GM23338 (cell line): ENCODE results near the gene OXER1. TPM values are rescaled to one million over a fixed set of nuclear protein-coding genes. Genes with fewer than 3 reads are reported as not detected.

Experiments used
- ATAC-seq: fragments of 200-7000 bp; cut with Tn5 transposase; 3 replicates; pipeline ENCODE4 v1.9.1; 2020
- DNase-seq: peaks from one replicate; pipeline ENCODE4 v3.0.0-alpha.2; 2015; ENCODE audit warnings: low spot score
- H2AFZ ChIP-seq: fragments of 200-600 bp; sonication (generic); 2 replicates; pipeline ENCODE4 v1.8.0; 2016; ENCODE audit warnings: antibody characterized with exemption, mild to moderate bottlenecking, moderate library complexity
- H3F3A ChIP-seq: fragments of 200-600 bp; sonication (generic); replicated peaks from 2 replicates; pipeline ENCODE4 v1.8.0; 2017; ENCODE audit warnings: antibody characterized with exemption, mixed run types, low read depth
- H3K27ac ChIP-seq: fragments of 200-600 bp; sonication (generic); 2 replicates; pipeline ENCODE4 v1.6.1; 2016; ENCODE audit warnings: low read depth
- H3K27me3 ChIP-seq: fragments of 200-600 bp; sonication (generic); 2 replicates; pipeline ENCODE4 v1.8.0; 2016; ENCODE audit warnings: mild to moderate bottlenecking, mixed run types, moderate library complexity; ENCODE audit not compliant: insufficient read depth
- H3K36me3 ChIP-seq: fragments of 200-600 bp; sonication (generic); 2 replicates; pipeline ENCODE4 v1.8.0; 2016; ENCODE audit warnings: mild to moderate bottlenecking; ENCODE audit not compliant: insufficient read depth
- H3K4me1 ChIP-seq: fragments of 200-600 bp; sonication (generic); 2 replicates; pipeline ENCODE4 v1.8.0; 2016; ENCODE audit warnings: mild to moderate bottlenecking, moderate library complexity; ENCODE audit not compliant: insufficient read depth
- H3K4me2 ChIP-seq: fragments of 200-600 bp; sonication (generic); 2 replicates; pipeline ENCODE4 v1.7.1; 2017; ENCODE audit warnings: mixed run types
- H3K4me3 ChIP-seq: fragments of 200-600 bp; sonication (generic); 2 replicates; pipeline ENCODE4 v1.6.1; 2016; ENCODE audit warnings: mixed run types
- H3K79me2 ChIP-seq: fragments of 200-600 bp; sonication (generic); replicated peaks from 2 replicates; pipeline ENCODE4 v1.8.0; 2017; ENCODE audit warnings: mild to moderate bottlenecking; ENCODE audit not compliant: insufficient read depth
- H3K9me2 ChIP-seq: fragments of 200-600 bp; sonication (generic); 2 replicates; pipeline ENCODE4 v1.8.0; 2017; ENCODE audit not compliant: insufficient read depth
- H4K20me1 ChIP-seq: fragments of 200-600 bp; sonication (generic); replicated peaks from 2 replicates; pipeline ENCODE4 v1.8.0; 2017; ENCODE audit warnings: mild to moderate bottlenecking; ENCODE audit not compliant: insufficient read depth
- H3K27ac Mint-ChIP-seq: 2 replicates; pipeline ENCODE4 v1.8.0; 2020; ENCODE audit warnings: inconsistent platforms, mild to moderate bottlenecking, moderate library complexity, mixed read lengths
- H3K27me3 Mint-ChIP-seq: 3 replicates; pipeline ENCODE4 v1.8.0; 2022; ENCODE audit warnings: low read depth, mild to moderate bottlenecking, moderate library complexity, mixed read lengths, inconsistent platforms; ENCODE audit not compliant: insufficient read depth, poor library complexity
- H3K36me3 Mint-ChIP-seq: 3 replicates; pipeline ENCODE4 v1.8.0; 2021; ENCODE audit warnings: low read depth, mild to moderate bottlenecking, inconsistent platforms, moderate library complexity, mixed read lengths
- H3K4me1 Mint-ChIP-seq: 3 replicates; pipeline ENCODE4 v1.8.0; 2020; ENCODE audit warnings: mild to moderate bottlenecking, inconsistent platforms, mixed read lengths
- H3K4me3 Mint-ChIP-seq: 3 replicates; pipeline ENCODE4 v1.8.0; 2021; ENCODE audit warnings: moderate library complexity, mild to moderate bottlenecking, inconsistent platforms, mixed read lengths
- H3K9me3 Mint-ChIP-seq: 3 replicates; pipeline ENCODE4 v1.8.0; 2020; ENCODE audit warnings: moderate library complexity, mild to moderate bottlenecking, inconsistent platforms, mixed read lengths
- CREB1 ChIP-seq: fragments of 250-450 bp; sonication (Bioruptor Pico); IDR thresholded peaks from 2 replicates; pipeline ENCODE4 v1.5.0; 2020; ENCODE audit warnings: low read depth, mild to moderate bottlenecking, moderate library complexity
- EZH2 ChIP-seq: fragments of 200-600 bp; sonication (generic); IDR thresholded peaks from one replicate; pipeline ENCODE4 v1.8.0; 2017; ENCODE audit warnings: antibody characterized with exemption, mild to moderate bottlenecking, low read depth; ENCODE audit not compliant: unreplicated experiment
- EZH2phosphoT487 ChIP-seq: fragments of 200-600 bp; sonication (generic); IDR thresholded peaks from one replicate; pipeline ENCODE4 v1.8.1; 2018; ENCODE audit warnings: antibody characterized with exemption; ENCODE audit not compliant: unreplicated experiment
- JUNB ChIP-seq: IDR thresholded peaks from one replicate; pipeline ENCODE4 v1.6.1; 2016; ENCODE audit warnings: antibody characterized with exemption; ENCODE audit not compliant: unreplicated experiment
- STAT1 ChIP-seq: IDR thresholded peaks from one replicate; pipeline ENCODE4 v1.6.1; 2016; ENCODE audit warnings: antibody characterized with exemption; ENCODE audit not compliant: unreplicated experiment
- ZNF114 ChIP-seq: fragments of 250-450 bp; sonication (Bioruptor Pico); IDR thresholded peaks from 2 replicates; pipeline ENCODE4 v1.5.0; 2020; ENCODE audit warnings: mild to moderate bottlenecking, moderate library complexity
- ZNF331 ChIP-seq: fragments of 250-450 bp; sonication (Bioruptor Pico); IDR thresholded peaks from 2 replicates; pipeline ENCODE4 v1.5.0; 2020; ENCODE audit warnings: low read depth, mild to moderate bottlenecking, moderate library complexity
- polyA plus RNA-seq: library from polyadenylated mRNA; unstranded; fragments of >200 nt; fragmentation: Nextera tagmentation; extraction: Ambion mirVana; gene quantifications from 2 replicates; pipeline ENCODE4 v1.2.1, GENCODE V29; 2016
- total RNA-seq: library from RNA; depleted of rRNA; stranded (reverse); fragments of >200 nt; shearing (Covaris generic); gene quantifications from 2 replicates; pipeline ENCODE4 v1.2.3, GENCODE V29; 2014
- TF ChIP-seq, protein P1 (sequence below): fragments of 250-450 bp; sonication (Bioruptor Pico); IDR thresholded peaks from 2 replicates; pipeline ENCODE4 v1.5.0; 2020; ENCODE audit warnings: mild to moderate bottlenecking, moderate library complexity
- TF ChIP-seq, protein P2 (sequence below): IDR thresholded peaks from one replicate; pipeline ENCODE4 v1.6.1; 2018; ENCODE audit warnings: antibody characterized with exemption; ENCODE audit not compliant: unreplicated experiment

OXER1 gene
- total and polyA plus RNA-seq, 2 experiments from 2014 or later: 0.69 to 1.5 TPM

DNA sequence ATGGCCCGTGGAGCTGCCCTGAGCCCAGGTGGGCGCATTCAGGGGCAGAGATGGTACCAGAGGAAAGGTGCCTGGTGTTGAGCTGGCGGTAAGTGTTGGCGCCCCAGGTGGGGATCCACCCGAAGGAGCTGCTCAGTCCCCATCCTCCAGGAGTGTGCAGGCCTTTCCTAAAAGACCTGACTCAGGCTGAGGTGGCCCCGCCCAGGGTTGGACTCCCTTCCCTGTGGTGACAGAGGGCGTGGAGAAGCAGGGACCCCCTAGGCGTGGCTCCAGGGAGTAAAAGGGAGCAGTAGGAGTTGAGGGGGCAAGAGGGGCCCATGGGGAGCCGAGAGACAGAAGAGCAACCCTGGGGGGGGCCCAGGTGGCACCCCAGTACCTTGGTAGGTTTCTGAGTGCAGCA, 2.4 kb downstream of the OXER1 start (continued):
- TF ChIP-seq, protein P1, sequence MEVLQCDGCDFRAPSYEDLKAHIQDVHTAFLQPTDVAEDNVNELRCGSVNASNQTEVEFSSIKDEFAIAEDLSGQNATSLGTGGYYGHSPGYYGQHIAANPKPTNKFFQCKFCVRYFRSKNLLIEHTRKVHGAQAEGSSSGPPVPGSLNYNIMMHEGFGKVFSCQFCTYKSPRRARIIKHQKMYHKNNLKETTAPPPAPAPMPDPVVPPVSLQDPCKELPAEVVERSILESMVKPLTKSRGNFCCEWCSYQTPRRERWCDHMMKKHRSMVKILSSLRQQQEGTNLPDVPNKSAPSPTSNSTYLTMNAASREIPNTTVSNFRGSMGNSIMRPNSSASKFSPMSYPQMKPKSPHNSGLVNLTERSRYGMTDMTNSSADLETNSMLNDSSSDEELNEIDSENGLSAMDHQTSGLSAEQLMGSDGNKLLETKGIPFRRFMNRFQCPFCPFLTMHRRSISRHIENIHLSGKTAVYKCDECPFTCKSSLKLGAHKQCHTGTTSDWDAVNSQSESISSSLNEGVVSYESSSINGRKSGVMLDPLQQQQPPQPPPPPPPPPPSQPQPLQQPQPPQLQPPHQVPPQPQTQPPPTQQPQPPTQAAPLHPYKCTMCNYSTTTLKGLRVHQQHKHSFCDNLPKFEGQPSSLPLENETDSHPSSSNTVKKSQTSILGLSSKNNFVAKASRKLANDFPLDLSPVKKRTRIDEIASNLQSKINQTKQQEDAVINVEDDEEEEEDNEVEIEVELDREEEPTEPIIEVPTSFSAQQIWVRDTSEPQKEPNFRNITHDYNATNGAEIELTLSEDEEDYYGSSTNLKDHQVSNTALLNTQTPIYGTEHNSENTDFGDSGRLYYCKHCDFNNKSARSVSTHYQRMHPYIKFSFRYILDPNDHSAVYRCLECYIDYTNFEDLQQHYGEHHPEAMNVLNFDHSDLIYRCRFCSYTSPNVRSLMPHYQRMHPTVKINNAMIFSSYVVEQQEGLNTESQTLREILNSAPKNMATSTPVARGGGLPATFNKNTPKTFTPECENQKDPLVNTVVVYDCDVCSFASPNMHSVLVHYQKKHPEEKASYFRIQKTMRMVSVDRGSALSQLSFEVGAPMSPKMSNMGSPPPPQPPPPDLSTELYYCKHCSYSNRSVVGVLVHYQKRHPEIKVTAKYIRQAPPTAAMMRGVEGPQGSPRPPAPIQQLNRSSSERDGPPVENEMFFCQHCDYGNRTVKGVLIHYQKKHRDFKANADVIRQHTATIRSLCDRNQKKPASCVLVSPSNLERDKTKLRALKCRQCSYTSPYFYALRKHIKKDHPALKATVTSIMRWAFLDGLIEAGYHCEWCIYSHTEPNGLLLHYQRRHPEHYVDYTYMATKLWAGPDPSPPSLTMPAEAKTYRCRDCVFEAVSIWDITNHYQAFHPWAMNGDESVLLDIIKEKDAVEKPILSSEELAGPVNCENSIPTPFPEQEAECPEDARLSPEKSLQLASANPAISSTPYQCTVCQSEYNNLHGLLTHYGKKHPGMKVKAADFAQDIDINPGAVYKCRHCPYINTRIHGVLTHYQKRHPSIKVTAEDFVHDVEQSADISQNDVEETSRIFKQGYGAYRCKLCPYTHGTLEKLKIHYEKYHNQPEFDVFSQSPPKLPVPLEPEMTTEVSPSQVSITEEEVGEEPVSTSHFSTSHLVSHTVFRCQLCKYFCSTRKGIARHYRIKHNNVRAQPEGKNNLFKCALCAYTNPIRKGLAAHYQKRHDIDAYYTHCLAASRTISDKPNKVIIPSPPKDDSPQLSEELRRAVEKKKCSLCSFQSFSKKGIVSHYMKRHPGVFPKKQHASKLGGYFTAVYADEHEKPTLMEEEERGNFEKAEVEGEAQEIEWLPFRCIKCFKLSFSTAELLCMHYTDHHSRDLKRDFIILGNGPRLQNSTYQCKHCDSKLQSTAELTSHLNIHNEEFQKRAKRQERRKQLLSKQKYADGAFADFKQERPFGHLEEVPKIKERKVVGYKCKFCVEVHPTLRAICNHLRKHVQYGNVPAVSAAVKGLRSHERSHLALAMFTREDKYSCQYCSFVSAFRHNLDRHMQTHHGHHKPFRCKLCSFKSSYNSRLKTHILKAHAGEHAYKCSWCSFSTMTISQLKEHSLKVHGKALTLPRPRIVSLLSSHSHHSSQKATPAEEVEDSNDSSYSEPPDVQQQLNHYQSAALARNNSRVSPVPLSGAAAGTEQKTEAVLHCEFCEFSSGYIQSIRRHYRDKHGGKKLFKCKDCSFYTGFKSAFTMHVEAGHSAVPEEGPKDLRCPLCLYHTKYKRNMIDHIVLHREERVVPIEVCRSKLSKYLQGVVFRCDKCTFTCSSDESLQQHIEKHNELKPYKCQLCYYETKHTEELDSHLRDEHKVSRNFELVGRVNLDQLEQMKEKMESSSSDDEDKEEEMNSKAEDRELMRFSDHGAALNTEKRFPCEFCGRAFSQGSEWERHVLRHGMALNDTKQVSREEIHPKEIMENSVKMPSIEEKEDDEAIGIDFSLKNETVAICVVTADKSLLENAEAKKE: no peak
- TF ChIP-seq CREB1 (CRISPR knock-in tag): no peak
- TF ChIP-seq, protein P2, sequence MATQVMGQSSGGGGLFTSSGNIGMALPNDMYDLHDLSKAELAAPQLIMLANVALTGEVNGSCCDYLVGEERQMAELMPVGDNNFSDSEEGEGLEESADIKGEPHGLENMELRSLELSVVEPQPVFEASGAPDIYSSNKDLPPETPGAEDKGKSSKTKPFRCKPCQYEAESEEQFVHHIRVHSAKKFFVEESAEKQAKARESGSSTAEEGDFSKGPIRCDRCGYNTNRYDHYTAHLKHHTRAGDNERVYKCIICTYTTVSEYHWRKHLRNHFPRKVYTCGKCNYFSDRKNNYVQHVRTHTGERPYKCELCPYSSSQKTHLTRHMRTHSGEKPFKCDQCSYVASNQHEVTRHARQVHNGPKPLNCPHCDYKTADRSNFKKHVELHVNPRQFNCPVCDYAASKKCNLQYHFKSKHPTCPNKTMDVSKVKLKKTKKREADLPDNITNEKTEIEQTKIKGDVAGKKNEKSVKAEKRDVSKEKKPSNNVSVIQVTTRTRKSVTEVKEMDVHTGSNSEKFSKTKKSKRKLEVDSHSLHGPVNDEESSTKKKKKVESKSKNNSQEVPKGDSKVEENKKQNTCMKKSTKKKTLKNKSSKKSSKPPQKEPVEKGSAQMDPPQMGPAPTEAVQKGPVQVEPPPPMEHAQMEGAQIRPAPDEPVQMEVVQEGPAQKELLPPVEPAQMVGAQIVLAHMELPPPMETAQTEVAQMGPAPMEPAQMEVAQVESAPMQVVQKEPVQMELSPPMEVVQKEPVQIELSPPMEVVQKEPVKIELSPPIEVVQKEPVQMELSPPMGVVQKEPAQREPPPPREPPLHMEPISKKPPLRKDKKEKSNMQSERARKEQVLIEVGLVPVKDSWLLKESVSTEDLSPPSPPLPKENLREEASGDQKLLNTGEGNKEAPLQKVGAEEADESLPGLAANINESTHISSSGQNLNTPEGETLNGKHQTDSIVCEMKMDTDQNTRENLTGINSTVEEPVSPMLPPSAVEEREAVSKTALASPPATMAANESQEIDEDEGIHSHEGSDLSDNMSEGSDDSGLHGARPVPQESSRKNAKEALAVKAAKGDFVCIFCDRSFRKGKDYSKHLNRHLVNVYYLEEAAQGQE: no peak

DNA sequence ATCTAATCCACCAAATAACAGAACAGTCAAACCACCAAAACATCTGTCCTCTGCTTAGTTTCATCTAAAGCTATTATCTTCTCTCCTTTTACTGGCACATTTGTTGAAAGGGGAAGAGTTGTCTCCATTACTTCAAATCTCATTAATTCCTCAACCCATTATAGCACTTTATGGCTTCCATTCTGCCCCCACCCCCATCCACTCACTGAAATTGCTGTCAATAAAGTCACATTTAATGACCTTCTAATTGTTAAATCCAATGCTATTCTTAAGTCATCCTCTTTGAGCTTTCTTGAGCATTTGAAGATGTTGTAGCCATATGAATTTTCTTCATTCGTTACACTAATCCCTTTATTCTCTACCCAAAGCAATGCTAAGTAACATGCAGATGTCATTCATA, 5.2 kb downstream of the OXER1 start:
- no peak overlapping the region for H3K4me3 ChIP-seq
- ATAC-seq: no peak
- no peaks in the 10 kb centered on the region for H3F3A ChIP-seq
- H3K4me1 ChIP-seq: 0 out of 2 replicates have a peak, but pooled peaks cover 6% of the 10 kb centered on the region
- peaks cover 5% of the 10 kb centered on the region; the same call in 1 of the 2 replicates for H4K20me1 ChIP-seq
- H3K27ac ChIP-seq: no peak overlapping the region
- no peak overlapping the region for H3K4me2 ChIP-seq
- H3K36me3 ChIP-seq: no peaks in the 10 kb centered on the region
- no peaks in the 10 kb centered on the region for H3K79me2 ChIP-seq
- peaks cover 5% of the 10 kb centered on the region; the same call in 1 of the 3 replicates for H3K36me3 Mint-ChIP-seq
- peaks cover 14% of the 10 kb centered on the region for H3K4me1 Mint-ChIP-seq
- H3K27ac Mint-ChIP-seq: no peak overlapping the region
- H3K27me3 ChIP-seq: no peaks in the 10 kb centered on the region
- no peak for TF ChIP-seq EZH2phosphoT487
- TF ChIP-seq CREB1 (CRISPR knock-in tag): no peak
- no peak for TF ChIP-seq ZNF331
- TF ChIP-seq ZNF114 (CRISPR knock-in tag): no peak
- TF ChIP-seq, protein P2: no peak
- no peak for TF ChIP-seq JUNB
- TF ChIP-seq EZH2: no peak
- no peak for TF ChIP-seq STAT1
- H2AFZ ChIP-seq: no peak overlapping the region
- H3K4me3 Mint-ChIP-seq: no peak overlapping the region
- peaks cover 6% of the 10 kb centered on the region for H3K27me3 Mint-ChIP-seq
- DNase-seq: no peak
- no peaks in the 10 kb centered on the region for H3K9me2 ChIP-seq
- H3K9me3 Mint-ChIP-seq: no peaks in the 10 kb centered on the region
